Keratinocyte (primary cell): ENCODE results near the gene SYCP1.

Experiments
- EZH2 ChIP-seq: IDR thresholded peaks from one replicate; pipeline ENCODE4 v1.6.1; 2012; ENCODE audit warnings: inconsistent platforms, mild to moderate bottlenecking, low read length, moderate library complexity
- TF ChIP-seq, protein P1 (sequence below), 3 experiments: IDR thresholded peaks in 1 of 3; conservative IDR thresholded peaks in 1 of 3; optimal IDR thresholded peaks in 1 of 3; 2 replicates in 2 of 3; 3 replicates in 1 of 3; pipeline versions ENCODE3 to v1.5.1; 2011; ENCODE audit warnings: low read length in 3 of 3, mild to moderate bottlenecking in 3 of 3, moderate library complexity in 2 of 3, control low read depth in 1 of 3, inconsistent platforms in 1 of 3; ENCODE audit not compliant: insufficient read depth in 2 of 3; ENCODE audit errors: extremely low read depth in 1 of 3

DNA sequence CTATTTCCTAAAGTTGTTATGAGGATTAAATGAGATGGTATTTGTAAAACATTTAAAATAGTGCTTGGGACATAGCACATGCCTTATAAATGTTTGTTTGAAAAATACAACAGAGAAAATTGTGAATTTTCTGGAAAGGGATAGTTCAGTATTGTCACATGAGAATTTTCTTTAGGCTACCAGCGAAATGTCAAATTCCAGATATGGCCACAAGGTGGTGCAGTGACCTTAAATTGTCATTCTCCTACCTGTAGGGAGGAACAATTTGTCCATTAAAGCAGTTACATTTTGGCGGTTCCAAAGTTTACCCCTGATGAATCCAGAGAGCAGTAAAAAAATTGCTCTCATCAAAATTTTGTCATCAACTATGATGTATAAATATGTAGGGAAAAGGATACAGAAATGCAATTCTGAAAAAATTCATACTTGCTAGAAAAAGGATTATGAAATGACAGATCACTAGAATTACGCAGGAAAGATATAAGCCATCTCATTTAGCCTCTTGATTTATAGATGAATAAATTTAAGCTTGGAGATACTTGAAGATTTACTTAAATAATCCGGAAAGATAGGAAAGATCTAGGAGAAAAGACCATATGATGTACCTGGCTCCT is 124.7 kb downstream of the SYCP1 start:
- TF ChIP-seq, protein P1, sequence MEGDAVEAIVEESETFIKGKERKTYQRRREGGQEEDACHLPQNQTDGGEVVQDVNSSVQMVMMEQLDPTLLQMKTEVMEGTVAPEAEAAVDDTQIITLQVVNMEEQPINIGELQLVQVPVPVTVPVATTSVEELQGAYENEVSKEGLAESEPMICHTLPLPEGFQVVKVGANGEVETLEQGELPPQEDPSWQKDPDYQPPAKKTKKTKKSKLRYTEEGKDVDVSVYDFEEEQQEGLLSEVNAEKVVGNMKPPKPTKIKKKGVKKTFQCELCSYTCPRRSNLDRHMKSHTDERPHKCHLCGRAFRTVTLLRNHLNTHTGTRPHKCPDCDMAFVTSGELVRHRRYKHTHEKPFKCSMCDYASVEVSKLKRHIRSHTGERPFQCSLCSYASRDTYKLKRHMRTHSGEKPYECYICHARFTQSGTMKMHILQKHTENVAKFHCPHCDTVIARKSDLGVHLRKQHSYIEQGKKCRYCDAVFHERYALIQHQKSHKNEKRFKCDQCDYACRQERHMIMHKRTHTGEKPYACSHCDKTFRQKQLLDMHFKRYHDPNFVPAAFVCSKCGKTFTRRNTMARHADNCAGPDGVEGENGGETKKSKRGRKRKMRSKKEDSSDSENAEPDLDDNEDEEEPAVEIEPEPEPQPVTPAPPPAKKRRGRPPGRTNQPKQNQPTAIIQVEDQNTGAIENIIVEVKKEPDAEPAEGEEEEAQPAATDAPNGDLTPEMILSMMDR (optimal IDR thresholded peaks at IDR 0.05 in 1 of 3, IDR thresholded peaks at IDR 0.05 in 1 of 3, conservative IDR thresholded peaks at IDR 0.05 in 1 of 3; ENCODE audit: extremely low read depth in 1 of 3, insufficient read depth in 2 of 3, low read length in 3 of 3), result peak; percentile 50 to 71 (median 68)
- TF ChIP-seq EZH2, result no peak
